ENCODE data around the gene TRERF1. TPM values are rescaled to one million over a fixed set of nuclear protein-coding genes. Genes with fewer than 3 reads are reported as not detected.

Gene TRERF1
- total RNA-seq, 1 experiment from 2014 or later = 14.5 TPM

DNA sequence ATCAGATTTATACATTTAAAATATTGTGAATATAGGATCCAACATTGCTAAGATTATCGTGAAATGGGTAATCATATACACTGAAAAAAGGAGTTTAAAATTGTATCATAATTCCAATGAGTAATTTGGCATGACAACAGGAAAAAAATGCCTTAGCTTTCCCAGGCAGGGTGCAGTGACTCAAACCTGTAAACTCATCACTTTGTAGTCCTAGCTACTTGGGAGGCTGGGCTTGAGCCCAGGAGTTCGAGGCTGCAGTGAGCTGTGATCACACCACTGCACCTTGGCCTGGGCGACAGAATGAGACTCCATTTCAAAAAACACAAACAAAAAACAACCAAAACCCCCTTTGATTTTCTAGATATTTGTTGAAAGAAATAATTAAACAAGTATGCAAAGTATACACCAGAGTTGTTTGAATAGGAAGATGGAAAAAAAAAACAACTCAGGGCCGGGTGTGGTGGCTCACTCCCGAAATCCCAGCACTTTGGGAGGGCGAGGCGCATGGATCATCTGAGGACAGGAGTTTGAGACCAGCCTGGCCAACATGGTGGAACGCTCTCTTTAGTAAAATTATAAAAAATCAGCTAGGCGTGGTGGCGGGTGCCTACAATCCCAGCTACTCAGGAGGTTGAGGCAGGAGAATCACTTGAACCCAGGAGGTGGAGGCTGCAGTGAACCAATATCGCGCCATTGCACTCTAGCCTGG, 98.7 kb downstream of the TRERF1 start:
- POLR2A ChIA-PET (ENCODE audit: unreplicated experiment) = no interaction called here
- DNase-seq = no peak
- no peaks in the 10 kb centered on the region for H3K9me2 ChIP-seq (ENCODE audit: insufficient read depth)
- H3K27me3 ChIP-seq (ENCODE audit: insufficient read depth, low read depth) = no peaks in the 10 kb centered on the region
- intact Hi-C loops (cut with micrococcal nuclease; ENCODE audit: unreplicated experiment) = no loop called here
- H3K4me3 ChIP-seq = no peak overlapping the region
- H4K20me1 ChIP-seq (ENCODE audit: insufficient read depth) = no peaks in the 10 kb centered on the region
- H3K9me3 ChIP-seq (ENCODE audit: insufficient read depth, low read depth) = no peaks in the 10 kb centered on the region
- no peak overlapping the region for H3K4me2 ChIP-seq
- CTCF ChIA-PET = no interaction called here
- TF ChIP-seq, protein P1, sequence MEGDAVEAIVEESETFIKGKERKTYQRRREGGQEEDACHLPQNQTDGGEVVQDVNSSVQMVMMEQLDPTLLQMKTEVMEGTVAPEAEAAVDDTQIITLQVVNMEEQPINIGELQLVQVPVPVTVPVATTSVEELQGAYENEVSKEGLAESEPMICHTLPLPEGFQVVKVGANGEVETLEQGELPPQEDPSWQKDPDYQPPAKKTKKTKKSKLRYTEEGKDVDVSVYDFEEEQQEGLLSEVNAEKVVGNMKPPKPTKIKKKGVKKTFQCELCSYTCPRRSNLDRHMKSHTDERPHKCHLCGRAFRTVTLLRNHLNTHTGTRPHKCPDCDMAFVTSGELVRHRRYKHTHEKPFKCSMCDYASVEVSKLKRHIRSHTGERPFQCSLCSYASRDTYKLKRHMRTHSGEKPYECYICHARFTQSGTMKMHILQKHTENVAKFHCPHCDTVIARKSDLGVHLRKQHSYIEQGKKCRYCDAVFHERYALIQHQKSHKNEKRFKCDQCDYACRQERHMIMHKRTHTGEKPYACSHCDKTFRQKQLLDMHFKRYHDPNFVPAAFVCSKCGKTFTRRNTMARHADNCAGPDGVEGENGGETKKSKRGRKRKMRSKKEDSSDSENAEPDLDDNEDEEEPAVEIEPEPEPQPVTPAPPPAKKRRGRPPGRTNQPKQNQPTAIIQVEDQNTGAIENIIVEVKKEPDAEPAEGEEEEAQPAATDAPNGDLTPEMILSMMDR (conservative IDR thresholded peaks at IDR 0.05) = no peak
- no peak for TF ChIP-seq EZH2 (IDR thresholded peaks at IDR 0.05; ENCODE audit: low read depth)
- peaks cover 13% of the 10 kb centered on the region for H3K4me1 ChIP-seq (replicated peaks; ENCODE audit: insufficient read depth)
- no peaks in the 10 kb centered on the region for H3K79me2 ChIP-seq (ENCODE audit: low read depth)
- H3K36me3 ChIP-seq (ENCODE audit: low read depth) = no peaks in the 10 kb centered on the region
- H3F3A ChIP-seq (ENCODE audit: insufficient read depth, low read depth) = no peaks in the 10 kb centered on the region; the same call in 1 of the 2 replicates
- H3K27ac ChIP-seq = no peak overlapping the region
- no TSS peak for BruUV-seq (replicated peaks)
- no peak overlapping the region for H2AFZ ChIP-seq

DNA sequence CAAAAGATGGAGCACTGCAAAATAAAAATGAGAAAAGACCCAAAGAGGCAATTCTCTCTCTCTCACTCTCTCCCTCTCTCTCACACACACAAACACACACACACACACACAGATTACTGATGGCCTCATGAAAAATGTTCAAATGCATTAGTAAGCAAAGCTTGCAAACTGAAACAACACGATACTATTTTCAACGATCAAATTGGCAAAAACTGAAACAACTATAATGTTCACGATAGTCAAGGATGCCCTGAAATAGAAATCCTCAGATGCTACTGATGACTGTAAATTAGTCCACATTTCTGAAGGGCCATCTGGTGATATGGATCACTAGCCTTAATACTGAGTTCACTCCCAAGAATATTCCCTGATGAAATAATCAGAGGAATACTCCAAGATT, 100.8 kb downstream of the TRERF1 start:
- Histone ChIP-seq H2AFZ (no peak overlapping the region), H3K4me1 (replicated peaks; ENCODE audit: insufficient read depth) (peaks cover 12% of the 10 kb centered on the region), H3K9me3 (ENCODE audit: insufficient read depth, low read depth) (no peaks in the 10 kb centered on the region), H3K27ac (no peak overlapping the region), H3K36me3 (ENCODE audit: low read depth) (no peaks in the 10 kb centered on the region), H3K4me2 (no peak overlapping the region), H3K4me3 (no peak overlapping the region), H4K20me1 (ENCODE audit: insufficient read depth) (no peaks in the 10 kb centered on the region), H3K27me3 (ENCODE audit: insufficient read depth, low read depth) (no peaks in the 10 kb centered on the region), H3K9me2 (ENCODE audit: insufficient read depth) (no peaks in the 10 kb centered on the region), H3F3A (ENCODE audit: insufficient read depth, low read depth) (no peaks in the 10 kb centered on the region; the same call in 1 of the 2 replicates), H3K79me2 (ENCODE audit: low read depth) (no peaks in the 10 kb centered on the region)
- TF ChIP-seq, protein P1 (conservative IDR thresholded peaks at IDR 0.05) = no peak
- no peak for TF ChIP-seq EZH2 (IDR thresholded peaks at IDR 0.05; ENCODE audit: low read depth)
- no peak for DNase-seq
- no TSS peak for BruUV-seq (replicated peaks)
- CTCF ChIA-PET = no interaction called here
- intact Hi-C loops (cut with micrococcal nuclease; ENCODE audit: unreplicated experiment) = no loop called here
- POLR2A ChIA-PET (ENCODE audit: unreplicated experiment) = no interaction called here

DNA sequence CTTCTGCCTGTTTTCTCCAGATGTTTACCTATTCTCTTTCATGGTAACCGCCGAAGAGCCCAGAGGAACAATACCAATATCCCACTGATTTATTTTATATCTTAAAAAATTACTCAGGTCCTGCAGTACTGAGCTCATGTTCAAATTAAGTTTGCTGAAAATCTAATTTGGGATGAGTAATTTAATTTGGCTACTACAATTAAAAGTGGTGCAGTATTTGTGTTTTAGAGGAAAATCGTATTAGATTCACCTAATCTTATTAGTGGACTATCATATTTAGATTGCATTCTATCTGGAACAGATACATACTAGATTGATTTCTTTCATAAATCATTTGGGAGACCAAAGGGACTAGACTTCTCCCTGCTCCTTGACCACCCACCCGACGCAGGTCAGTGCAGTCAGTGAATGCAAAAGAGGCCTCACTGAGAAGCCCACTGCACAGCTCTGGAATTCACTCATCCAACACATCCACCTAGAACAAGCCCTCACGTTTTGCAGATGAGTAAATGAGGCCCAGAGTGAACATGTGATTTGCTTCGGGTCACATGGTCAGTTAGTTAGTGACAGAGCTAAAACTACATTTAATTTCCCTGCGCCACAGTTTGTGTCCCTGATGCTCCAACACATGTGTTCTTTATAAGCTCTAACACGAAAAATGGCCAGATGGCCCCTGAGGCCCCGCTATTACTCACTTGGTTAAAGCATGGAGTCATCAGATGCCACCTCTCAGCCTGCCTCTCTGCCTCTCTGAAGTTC, 101.8 kb downstream of the TRERF1 start:
- Histone ChIP-seq H3K4me2 (peak overlapping the region; percentile 41), H3K9me3 (ENCODE audit: insufficient read depth, low read depth) (no peaks in the 10 kb centered on the region), H3K27me3 (ENCODE audit: insufficient read depth, low read depth) (no peaks in the 10 kb centered on the region), H3F3A (ENCODE audit: insufficient read depth, low read depth) (no peaks in the 10 kb centered on the region; the same call in 1 of the 2 replicates), H4K20me1 (ENCODE audit: insufficient read depth) (no peaks in the 10 kb centered on the region), H3K4me3 (no peak overlapping the region), H3K9me2 (ENCODE audit: insufficient read depth) (no peaks in the 10 kb centered on the region), H3K79me2 (ENCODE audit: low read depth) (no peaks in the 10 kb centered on the region), H2AFZ (no peak overlapping the region), H3K27ac (no peak overlapping the region), H3K4me1 (replicated peaks; ENCODE audit: insufficient read depth) (peaks cover 12% of the 10 kb centered on the region), H3K36me3 (ENCODE audit: low read depth) (no peaks in the 10 kb centered on the region)
- no peak for DNase-seq
- TF ChIP-seq, protein P1 (conservative IDR thresholded peaks at IDR 0.05) = no peak
- ChIA-PET POLR2A (ENCODE audit: unreplicated experiment) (no interaction called here), CTCF (no interaction called here)
- no TSS peak for BruUV-seq (replicated peaks)
- intact Hi-C loops (cut with micrococcal nuclease; ENCODE audit: unreplicated experiment) = no loop called here
